ENCODE measurements around the gene NFAT5.
"Not testable (repeated sequence)": the region's sequence is repeated elsewhere in the genome, so short reads cannot be mapped to it uniquely, and the experiment has no call there.

The NFAT5 gene

DNA sequence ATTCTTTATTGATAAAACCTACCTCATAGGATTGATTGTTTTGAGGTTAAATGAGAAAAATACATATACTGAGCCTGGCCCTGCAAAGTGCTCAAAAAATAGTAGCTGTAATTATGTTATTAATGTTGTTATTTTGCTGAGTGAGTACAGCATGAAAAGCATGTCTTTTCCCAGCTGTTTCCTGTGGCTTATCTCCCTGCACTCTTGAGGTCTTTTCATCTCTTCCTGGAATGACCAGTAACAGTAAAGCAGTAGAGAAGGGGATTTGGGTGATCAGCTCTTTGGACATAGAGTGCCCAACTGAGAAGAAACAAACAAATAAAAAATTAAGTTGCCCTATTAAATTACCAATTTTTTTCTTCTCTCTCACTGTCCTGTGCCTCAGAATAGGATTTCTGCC is 53.7 kb downstream of the NFAT5 start:
- in situ Hi-C loops (cut with HindIII; ENCODE audit: low pct_ligation_motif_present, low pct_unique_long_range_greater_than_20kb, low sequenced_read_pairs): no loop called here
- no peak for DNase-seq

DNA sequence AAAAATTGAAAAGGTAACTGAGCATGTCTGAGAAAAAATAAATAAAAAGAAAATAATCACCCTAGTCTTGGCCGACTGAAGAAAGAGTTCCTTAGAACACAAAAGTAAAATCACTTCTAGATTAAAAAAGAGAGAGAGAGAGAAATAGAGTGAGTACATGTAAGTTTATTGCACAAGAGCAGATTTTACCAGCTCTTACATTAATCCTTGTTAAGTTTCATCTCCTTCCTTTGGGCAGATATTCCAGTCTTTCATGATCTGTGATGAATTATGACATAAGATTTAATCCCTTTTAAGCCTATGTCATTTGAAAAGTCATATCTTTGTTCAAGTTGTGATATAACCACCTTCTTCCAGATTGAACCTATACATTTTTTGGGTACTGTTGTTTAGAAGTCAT is 54.8 kb downstream of the NFAT5 start:
- no peak for DNase-seq
- in situ Hi-C loops (cut with HindIII; ENCODE audit: low pct_ligation_motif_present, low pct_unique_long_range_greater_than_20kb, low sequenced_read_pairs): no loop called here

DNA sequence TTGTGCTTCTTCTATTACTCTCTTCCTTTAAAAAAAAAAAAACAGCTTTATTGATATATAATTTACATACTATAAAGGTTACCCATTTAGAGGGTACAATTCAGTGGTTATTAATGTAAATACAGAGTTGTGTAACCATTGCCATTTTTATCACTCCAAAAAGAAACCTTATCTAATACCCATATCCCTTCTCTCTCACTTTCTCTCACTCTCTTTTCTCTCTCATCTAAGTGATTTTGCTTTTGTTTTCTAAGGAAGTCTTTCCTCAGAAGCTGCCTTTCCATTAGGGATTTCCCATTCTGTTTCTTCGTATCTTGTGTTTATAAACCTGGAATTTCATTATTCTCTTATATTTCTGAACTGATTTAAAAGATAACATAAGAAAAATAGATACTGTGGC is 55.5 kb downstream of the NFAT5 start:
- no peak for DNase-seq
- in situ Hi-C loops (cut with HindIII; ENCODE audit: low pct_ligation_motif_present, low pct_unique_long_range_greater_than_20kb, low sequenced_read_pairs): no loop called here

DNA sequence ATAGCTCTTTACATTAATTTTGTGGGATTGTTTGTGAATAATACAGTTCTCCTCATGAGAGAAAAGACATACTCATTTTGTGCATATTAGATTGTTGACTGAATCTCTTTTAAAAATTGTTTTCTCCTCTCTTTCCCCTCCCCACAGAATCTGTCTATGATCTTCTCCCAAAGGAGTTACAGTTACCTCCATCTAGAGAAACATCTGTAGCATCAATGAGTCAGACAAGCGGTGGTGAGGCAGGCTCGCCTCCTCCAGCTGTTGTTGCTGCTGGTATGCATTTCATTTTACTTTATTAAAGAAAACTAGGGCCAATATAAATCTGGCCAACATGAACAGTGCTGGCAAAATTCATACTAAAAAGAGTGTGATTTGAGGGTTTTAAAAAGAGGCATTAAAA is 60.5 kb downstream of the NFAT5 start:
- in situ Hi-C loops (cut with HindIII; ENCODE audit: low pct_ligation_motif_present, low pct_unique_long_range_greater_than_20kb, low sequenced_read_pairs): no loop called here
- no peak for DNase-seq

DNA sequence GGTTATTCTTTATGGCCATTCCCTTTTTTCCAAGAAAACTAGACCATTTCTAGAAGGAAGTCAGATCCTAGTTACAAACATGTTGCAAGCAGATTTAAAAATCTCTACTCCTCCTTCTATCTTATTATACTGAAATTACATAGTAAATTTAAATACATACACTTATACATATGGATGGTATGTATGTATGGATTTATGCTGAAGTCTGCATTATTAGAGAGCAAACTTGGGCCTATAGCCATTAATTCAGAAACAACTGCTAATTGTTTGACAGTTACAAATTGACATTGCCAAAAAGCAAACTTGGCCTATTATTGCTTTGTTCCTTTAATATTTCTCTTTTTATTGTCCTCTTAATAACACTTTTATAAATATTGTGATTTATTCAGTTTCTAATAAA is 67.1 kb downstream of the NFAT5 start:
- DNase-seq: no peak
- in situ Hi-C loops (cut with HindIII; ENCODE audit: low pct_ligation_motif_present, low pct_unique_long_range_greater_than_20kb, low sequenced_read_pairs): no loop called here

DNA sequence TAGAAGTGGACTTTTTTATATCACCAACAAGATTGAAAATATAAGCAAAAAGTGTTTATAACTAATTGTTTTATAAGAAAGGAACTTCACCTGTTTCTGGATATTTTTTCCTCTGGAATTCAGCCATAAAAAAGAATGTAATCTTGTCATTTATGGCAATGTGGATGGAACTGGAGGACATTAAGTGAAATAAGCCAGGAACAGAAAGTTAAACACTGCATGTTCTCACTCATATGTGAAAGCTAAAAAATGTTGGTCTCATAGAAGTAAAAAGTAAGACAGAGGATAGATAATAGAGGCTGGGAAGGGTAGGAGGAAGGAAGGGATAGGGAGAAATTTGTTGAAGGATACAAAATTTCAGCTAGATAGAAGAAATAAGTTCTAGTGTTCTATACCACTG is 67.6 kb downstream of the NFAT5 start:
- in situ Hi-C loops (cut with HindIII; ENCODE audit: low pct_ligation_motif_present, low pct_unique_long_range_greater_than_20kb, low sequenced_read_pairs): no loop called here
- DNase-seq: no peak

DNA sequence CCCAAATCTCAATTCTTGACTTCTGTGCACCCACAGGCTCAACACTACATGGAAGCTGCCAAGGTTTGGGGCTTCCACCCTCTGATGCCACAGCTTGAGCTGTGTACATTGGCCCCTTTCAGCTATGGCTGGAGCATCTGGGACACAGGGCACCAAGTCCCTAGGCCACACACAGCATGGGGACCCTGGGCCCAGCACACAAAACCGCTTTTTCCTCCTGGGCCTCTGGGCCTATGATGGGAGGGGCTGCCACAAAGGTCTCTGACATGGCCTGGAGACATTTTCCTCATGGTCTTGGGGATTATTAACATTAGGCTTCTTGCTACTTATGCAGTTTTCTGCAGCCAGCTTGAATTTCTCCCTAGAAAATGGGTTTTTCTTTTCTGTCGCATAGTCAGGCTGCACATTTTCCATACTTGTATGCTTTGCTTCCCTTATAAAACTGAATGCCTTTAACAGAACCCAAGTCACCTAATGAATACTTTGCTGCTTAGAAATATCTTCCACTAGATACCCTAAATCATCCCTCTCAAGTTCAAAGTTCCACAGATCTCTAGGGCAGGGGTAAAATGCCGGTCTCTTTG is 70.9 kb downstream of the NFAT5 start:
- in situ Hi-C loops (cut with HindIII; ENCODE audit: low pct_ligation_motif_present, low pct_unique_long_range_greater_than_20kb, low sequenced_read_pairs); DNase-seq: not testable (repeated sequence)

DNA sequence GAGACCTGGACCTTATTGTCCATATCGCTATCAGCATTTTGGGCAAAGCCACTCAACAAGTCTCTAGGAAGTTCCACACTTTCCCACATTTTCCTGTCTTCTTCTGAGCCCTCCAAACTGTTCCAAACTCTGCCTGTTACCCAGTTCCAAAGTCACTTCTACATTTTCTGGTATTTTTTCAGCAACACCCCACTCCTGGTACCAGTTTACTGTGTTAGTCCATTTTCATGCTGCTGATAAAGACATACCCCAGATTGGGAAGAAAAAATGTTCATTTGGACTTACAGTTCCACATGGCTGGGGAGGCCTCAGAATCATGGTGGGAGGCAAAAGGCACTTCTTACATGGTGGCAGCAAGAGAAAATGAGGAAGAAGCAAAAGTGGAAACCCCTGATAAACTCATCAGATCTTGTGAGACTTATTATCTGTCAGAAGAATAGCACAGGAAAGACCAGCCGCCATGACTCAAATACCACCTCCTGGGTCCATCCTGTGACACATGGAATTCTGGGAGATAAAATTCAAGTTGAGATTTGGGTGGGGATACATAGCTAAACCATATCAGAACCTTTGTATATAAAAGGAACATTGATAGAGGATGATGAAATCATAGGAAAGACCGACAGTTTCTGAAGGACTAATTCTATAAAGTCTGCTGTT is 71.6 kb downstream of the NFAT5 start:
- DNase-seq; in situ Hi-C loops (cut with HindIII; ENCODE audit: low pct_ligation_motif_present, low pct_unique_long_range_greater_than_20kb, low sequenced_read_pairs): not testable (repeated sequence)

DNA sequence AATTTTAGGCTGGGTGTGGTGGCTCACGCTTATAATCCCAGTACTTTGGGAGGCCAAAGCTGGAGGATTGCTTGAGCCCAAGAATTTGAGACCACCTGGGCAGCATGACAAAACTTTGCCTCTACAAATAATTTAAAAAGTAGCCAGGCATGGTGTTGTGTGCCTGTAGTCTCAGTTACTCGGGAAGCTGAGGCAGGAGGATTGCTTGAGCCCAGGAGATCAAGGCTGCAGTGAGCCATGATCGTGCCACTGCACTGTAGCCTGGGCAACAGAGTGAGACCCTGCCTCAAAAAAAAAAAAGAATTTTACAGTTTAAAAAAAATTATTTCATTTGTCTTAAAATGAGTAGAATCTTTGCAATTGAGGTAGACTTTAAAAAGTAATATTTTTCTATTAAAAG is 78.2 kb downstream of the NFAT5 start:
- in situ Hi-C loops (cut with HindIII; ENCODE audit: low pct_ligation_motif_present, low pct_unique_long_range_greater_than_20kb, low sequenced_read_pairs); DNase-seq: not testable (repeated sequence)

DNA sequence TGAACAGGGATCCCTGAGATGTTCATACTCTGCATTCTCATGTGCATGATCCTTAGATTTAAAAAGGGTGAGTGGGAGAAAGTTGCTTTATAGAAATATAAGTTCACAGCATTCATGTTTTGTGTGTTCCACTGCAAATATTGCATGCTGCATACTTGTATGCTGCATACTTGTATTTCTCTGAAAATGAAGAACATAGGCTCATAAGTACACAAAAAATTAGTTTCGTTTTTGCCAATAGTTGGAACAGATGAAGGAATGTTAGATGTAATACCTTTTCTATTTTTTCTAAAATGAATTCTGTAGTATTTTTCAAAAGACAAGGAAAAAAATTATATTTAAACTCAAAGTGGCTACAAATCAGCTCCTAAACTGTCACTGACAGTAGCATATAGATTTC is 79.0 kb downstream of the NFAT5 start:
- in situ Hi-C loops (cut with HindIII; ENCODE audit: low pct_ligation_motif_present, low pct_unique_long_range_greater_than_20kb, low sequenced_read_pairs): no loop called here
- DNase-seq: no peak

DNA sequence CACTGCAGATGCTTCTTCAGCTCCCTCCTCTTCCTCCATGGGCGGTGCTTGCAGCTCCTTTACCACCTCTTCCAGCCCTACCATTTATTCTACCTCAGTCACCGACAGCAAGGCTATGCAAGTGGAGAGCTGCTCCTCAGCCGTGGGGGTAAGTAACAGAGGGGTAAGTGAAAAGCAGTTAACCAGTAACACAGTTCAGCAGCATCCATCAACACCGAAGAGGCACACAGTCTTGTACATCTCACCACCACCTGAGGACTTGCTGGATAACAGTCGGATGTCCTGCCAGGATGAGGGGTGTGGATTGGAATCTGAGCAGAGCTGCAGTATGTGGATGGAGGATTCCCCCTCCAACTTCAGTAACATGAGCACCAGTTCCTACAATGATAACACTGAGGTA is 81.3 kb downstream of the NFAT5 start:
- in situ Hi-C loops (cut with HindIII; ENCODE audit: low pct_ligation_motif_present, low pct_unique_long_range_greater_than_20kb, low sequenced_read_pairs): no loop called here
- no peak for DNase-seq

DNA sequence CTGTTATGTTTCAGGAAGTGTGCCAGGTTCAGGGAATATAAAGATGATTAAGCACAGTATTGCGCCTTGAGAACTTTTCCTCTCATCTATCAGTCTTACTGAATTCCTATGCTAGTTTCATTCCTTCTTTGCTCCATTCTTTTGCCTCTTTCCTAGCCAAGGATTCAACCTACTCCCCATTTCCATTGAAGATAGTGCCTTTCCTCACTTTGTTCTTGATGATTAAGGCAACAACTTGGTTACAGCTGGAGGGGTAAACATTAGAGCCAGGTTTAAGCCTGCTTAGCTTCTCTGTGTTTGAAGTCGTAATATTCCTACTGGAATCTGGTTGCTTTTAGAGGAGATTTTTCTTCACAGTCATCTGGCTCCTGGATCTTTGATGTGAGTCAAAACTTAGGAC is 85.5 kb downstream of the NFAT5 start:
- in situ Hi-C loops (cut with HindIII; ENCODE audit: low pct_ligation_motif_present, low pct_unique_long_range_greater_than_20kb, low sequenced_read_pairs): no loop called here
- no peak for DNase-seq

DNA sequence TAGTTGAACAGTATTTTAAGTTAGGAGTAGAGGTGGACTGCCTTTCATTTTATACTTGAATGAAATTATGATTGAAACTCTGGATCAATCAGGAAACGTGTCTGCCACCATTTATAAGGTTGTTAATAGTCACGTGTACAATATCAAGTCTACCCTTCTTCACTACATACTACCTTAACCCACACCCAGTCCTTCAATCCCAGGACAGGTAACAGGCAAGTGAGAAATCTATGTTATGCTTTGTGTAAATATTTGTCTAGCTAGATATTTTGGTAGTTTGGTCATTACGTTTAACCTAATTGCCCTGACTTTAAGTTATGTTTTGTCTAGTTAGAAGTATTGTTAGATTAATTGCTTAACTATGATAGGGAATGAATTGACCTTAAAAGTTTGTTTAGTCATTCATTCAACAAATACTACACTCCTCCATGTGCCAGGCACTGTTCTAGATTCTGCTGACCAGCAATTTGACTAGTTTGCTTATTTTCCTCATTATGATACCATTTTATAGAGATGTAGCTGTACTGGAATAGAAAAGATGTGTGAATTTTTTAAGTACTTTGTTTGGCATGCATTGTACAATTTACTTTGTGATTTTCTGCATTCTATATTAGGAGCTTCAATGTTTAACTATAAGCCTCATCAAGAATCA is 88.6 kb downstream of the NFAT5 start:
- DNase-seq: no peak
- in situ Hi-C loops (cut with HindIII; ENCODE audit: low pct_ligation_motif_present, low pct_unique_long_range_greater_than_20kb, low sequenced_read_pairs): no loop called here

DNA sequence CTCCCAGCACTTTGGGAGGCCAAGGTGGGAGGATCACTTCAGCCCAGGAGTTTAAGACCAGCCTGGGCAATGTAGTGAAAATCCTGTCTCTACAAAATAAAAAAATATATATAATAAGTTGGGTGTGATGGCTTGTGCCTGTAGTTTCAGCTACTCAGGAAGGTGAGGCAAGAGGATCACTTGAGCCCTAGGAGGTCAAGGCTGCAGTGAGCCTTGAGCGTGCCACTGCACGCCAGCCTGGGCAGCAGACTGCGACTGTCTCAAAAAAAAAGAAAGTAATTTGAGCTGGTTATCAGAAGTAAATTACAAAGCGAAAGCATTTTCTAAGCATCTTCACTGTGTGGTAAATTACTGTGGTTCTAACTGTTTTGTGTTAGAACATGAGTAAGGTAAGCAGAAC is 94.4 kb downstream of the NFAT5 start:
- in situ Hi-C loops (cut with HindIII; ENCODE audit: low pct_ligation_motif_present, low pct_unique_long_range_greater_than_20kb, low sequenced_read_pairs): no loop called here

DNA sequence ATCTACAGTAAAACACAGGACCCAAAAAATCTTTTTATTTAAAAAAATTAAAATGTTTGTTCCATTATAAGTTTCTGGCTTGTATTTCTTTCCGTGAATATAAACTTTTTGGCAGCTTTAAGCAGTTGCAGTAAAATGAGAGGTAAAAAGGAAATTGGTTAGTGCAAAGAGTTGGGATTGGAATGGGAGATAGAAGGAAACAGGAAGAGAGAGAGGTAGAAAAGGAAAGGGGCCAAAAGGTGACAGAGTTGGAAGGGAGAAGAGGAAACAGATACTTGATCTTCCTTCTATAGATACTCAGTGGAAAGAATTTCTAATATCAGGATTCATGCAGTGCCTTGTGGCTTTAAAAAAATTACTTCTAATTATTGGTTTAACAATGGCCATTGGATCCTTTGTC is 97.1 kb downstream of the NFAT5 start:
- no peak for DNase-seq
- in situ Hi-C loops (cut with HindIII; ENCODE audit: low pct_ligation_motif_present, low pct_unique_long_range_greater_than_20kb, low sequenced_read_pairs): no loop called here

More for the DNA sequence above, 94.4 kb downstream of the NFAT5 start:
- DNase-seq: no peak

DNA sequence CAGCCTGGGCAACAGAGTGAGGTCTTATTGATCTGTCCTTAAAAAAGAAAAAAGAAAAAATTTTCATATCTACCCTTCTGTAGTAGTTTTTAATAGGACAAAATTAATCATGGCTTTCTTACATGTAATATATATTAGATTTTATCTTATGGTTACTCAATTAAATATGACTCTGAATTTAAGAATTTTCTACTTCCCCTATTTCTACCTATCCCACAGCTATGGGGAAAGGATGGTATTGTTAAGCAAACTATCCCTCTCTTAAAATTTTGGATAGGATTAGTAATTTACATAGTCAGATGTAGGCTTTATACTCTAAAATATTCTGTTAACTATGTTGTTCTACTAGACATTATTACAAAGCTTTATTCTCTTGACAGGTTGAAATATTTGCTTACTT is 98.1 kb downstream of the NFAT5 start:
- in situ Hi-C loops (cut with HindIII; ENCODE audit: low pct_ligation_motif_present, low pct_unique_long_range_greater_than_20kb, low sequenced_read_pairs): no loop called here
- no peak for DNase-seq

DNA sequence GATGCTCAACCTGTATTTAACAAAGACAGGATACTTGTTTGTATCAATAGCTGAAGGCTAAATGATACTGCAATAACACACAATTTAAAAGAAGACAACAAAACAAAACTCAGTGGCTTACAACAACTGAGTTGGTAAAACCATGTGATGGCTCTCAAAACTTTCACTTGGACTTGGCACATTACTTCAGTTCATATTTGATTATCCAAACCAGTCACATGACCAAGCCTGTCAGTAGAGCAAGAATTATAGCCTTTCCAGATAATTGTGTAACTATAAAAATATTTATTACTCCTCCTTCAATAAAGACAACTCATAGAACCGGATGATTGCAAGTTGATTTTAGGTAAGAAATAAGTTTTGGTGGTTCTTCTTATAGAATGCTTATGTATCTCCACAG is 103.8 kb downstream of the NFAT5 start:
- in situ Hi-C loops (cut with HindIII; ENCODE audit: low pct_ligation_motif_present, low pct_unique_long_range_greater_than_20kb, low sequenced_read_pairs): no loop called here
- no peak for DNase-seq

DNA sequence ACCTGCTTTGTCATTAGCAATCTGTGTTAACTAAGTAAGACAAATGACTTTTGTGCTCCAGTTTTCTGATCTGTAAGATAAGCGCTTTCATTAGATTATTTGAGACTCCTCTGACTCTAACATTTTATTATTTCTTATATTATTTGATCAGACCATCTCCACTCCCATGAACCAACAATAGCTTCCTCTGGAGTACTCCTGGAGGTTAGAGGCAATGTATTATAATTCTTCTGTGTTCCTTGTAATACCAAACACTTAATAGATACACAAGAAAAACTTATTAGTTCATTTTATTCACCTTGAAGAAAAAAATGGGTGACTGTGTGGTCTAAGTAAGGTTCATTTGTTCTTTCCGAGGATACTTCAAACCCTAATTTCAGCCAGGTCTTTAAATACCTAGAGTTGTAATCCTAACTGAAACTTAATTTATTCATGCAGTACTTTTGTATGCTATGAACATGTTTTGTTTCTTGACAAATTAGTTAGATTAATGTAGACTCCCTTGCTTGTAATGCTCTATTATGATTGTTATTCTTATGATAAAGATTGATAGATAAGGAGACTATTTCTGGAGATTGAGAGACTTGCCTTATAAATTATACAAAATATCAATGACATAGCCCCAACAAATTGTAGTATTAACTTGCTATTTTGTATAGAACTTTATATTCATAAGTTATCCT is 106.7 kb downstream of the NFAT5 start:
- in situ Hi-C loops (cut with HindIII; ENCODE audit: low pct_ligation_motif_present, low pct_unique_long_range_greater_than_20kb, low sequenced_read_pairs): no loop called here
- no peak for DNase-seq

DNA sequence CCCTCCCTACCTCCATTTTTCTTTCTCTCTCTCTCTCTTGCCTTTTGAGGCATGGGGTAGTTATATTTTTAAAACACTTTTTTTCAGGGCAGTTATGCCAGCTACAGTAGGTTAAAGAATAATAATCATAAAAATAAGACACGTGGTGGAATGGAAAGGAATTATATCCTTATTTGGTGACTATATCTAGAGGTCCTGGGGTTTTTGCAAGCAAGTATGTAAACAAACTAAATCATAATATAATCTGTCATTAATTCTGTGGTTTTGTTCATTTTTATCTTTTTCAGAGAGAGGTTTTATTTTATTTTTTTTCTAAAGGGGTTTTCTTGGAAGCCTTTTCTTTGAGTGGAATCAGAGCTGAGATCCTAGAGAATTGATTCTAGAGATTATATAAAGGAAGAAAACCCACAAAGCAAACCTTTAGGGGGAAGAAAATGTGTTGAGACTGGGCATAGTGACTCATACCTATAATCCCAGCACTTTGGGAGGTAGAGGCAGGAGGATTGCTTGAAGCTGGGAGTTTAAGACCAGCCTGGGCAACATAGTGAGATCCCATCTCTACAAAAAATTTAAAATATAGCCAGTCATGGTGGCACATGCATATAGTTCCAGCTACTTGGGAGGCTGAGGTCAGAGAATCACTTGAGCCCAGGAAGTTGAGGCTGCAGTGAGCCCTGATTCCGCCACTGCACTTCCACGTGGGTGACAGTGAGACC is 107.4 kb downstream of the NFAT5 start:
- no peak for DNase-seq
- in situ Hi-C loops (cut with HindIII; ENCODE audit: low pct_ligation_motif_present, low pct_unique_long_range_greater_than_20kb, low sequenced_read_pairs): no loop called here

Measured in ACHN (cell line).